Measurements from ENCODE around the gene DOCK8.
"Not testable (repeated sequence)": the region's sequence is repeated elsewhere in the genome, so short reads cannot be mapped to it uniquely, and the experiment has no call there.

The DOCK8 gene

DNA sequence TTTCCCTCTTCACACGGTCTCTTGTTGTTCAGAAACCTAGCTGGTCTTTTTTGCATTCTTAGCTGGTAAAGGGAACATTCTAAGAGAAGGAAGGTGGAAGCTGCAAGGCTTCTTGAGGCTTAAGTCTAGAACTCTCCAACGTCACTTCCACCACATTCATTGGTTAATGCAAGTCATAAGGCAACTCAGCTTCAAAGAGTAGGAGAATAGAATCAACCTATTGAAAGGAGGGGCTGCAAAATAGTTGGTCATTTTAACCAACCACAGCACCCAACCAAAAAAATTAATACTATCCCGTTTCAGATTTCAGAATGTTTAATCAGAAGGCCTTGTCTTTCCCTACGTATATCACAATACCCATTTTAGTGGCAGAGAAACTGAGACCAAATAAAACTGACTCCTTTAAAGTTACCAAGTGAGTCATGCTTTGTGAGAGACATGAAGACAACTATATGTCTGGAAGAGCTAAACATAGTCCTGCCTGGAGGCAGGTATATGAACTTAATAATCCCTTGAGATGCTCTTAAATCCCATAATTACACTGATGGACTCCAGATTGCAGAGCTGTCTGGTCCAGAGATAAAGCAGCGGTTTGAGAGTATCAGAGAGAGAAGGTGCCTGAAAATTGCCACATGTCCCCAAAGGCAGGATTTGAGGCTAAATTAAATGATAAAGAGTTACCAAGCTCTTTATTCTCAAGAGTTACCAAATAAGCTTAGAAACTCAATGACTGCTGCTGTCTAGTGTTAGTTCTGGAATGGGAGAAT lies 14.4 kb downstream of the DOCK8 start:
- no peak overlapping the region for H3K4me3 ChIP-seq (ENCODE audit: control insufficient read depth, low read depth, low read length)
- DNase-seq (ENCODE audit: low read depth): no peak
- TF ChIP-seq, protein P1, sequence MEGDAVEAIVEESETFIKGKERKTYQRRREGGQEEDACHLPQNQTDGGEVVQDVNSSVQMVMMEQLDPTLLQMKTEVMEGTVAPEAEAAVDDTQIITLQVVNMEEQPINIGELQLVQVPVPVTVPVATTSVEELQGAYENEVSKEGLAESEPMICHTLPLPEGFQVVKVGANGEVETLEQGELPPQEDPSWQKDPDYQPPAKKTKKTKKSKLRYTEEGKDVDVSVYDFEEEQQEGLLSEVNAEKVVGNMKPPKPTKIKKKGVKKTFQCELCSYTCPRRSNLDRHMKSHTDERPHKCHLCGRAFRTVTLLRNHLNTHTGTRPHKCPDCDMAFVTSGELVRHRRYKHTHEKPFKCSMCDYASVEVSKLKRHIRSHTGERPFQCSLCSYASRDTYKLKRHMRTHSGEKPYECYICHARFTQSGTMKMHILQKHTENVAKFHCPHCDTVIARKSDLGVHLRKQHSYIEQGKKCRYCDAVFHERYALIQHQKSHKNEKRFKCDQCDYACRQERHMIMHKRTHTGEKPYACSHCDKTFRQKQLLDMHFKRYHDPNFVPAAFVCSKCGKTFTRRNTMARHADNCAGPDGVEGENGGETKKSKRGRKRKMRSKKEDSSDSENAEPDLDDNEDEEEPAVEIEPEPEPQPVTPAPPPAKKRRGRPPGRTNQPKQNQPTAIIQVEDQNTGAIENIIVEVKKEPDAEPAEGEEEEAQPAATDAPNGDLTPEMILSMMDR (conservative IDR thresholded peaks at IDR 0.05; ENCODE audit: control insufficient read depth, insufficient read depth, low read depth, low read length): no peak

GRCh38 chr9:231625-232024 lies 17.0 kb downstream of the DOCK8 start:
- not testable (repeated sequence) for H3K4me3 ChIP-seq (ENCODE audit: control insufficient read depth, low read depth, low read length); DNase-seq (ENCODE audit: low read depth)

DNA sequence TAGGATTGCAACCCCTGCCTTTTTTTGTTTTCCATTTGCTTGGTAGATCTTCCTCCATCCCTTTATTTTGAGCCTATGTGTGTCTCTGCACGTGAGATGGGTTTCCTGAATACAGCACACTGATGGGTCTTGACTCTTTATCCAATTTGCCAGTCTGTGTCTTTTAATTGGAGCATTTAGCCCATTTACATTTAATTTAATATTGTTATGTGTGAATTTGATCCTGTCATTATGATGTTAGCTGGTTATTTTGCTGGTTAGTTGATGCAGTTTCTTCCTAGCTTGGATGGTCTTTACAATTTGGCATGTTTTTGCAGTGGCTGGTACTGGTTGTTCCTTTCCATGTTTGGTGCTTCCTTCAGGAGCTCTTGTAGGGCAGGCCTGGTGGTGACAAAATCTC lies 19.0 kb downstream of the DOCK8 start:
- not testable (repeated sequence) for DNase-seq (ENCODE audit: low read depth); H3K4me3 ChIP-seq (ENCODE audit: control insufficient read depth, low read depth, low read length)

- no peak for DNase-seq (ENCODE audit: low read depth)
- no peak overlapping the region for H3K4me3 ChIP-seq (ENCODE audit: control insufficient read depth, low read depth, low read length)
- TF ChIP-seq, protein P1 (conservative IDR thresholded peaks at IDR 0.05; ENCODE audit: control insufficient read depth, insufficient read depth, low read depth, low read length): no peak
These were observed 22.6 kb downstream of the DOCK8 start for GRCh38 chr9:237141-237857.

DNA sequence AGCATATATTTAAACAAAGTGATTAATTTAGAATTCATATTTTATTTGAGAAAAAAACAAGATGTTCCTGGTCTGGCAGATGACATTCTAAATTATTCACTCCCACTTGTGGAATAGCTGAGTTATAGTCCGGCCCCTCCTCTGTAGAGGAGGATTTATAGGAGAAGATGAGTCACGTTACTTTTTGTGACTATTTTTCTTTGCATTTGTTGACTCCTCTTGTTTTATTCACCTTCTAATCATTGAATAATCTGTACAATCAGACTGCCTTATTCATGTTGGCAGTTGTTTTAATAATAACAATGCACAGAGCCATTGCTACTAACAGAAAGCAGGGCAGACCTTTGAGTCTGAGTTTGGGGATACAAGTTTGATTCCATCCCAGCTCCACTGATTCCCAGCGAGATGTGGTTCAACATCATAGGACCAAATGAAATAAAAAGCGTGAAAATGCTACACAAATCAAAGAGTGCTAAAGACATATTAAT lies 23.2 kb downstream of the DOCK8 start:
- TF ChIP-seq, protein P1 (conservative IDR thresholded peaks at IDR 0.05; ENCODE audit: control insufficient read depth, insufficient read depth, low read depth, low read length): no peak
- no peak for DNase-seq (ENCODE audit: low read depth)
- H3K4me3 ChIP-seq (ENCODE audit: control insufficient read depth, low read depth, low read length): no peak overlapping the region

GRCh38 chr9:242461-243080 lies 27.9 kb downstream of the DOCK8 start:
- TF ChIP-seq, protein P1 (conservative IDR thresholded peaks at IDR 0.05; ENCODE audit: control insufficient read depth, insufficient read depth, low read depth, low read length): no peak
- DNase-seq (ENCODE audit: low read depth): no peak

GRCh38 chr9:248278-248961 lies 33.8 kb downstream of the DOCK8 start:
- TF ChIP-seq, protein P1 (conservative IDR thresholded peaks at IDR 0.05; ENCODE audit: control insufficient read depth, insufficient read depth, low read depth, low read length): no peak
- H3K4me3 ChIP-seq (ENCODE audit: control insufficient read depth, low read depth, low read length): no peak overlapping the region
- no peak for DNase-seq (ENCODE audit: low read depth)

More at GRCh38 chr9:242461-243080, 27.9 kb downstream of the DOCK8 start:
- no peak overlapping the region for H3K4me3 ChIP-seq (ENCODE audit: control insufficient read depth, low read depth, low read length)
